HG03064 (cell line): Measurements from ENCODE around the gene MTMR10.

Source experiments
- ATAC-seq: cut with Tn5 transposase; IDR thresholded peaks from one replicate; pipeline ENCODE4 v1.9.1; 2021; ENCODE audit warnings: low read depth; ENCODE audit not compliant: unreplicated experiment

Gene MTMR10

DNA sequence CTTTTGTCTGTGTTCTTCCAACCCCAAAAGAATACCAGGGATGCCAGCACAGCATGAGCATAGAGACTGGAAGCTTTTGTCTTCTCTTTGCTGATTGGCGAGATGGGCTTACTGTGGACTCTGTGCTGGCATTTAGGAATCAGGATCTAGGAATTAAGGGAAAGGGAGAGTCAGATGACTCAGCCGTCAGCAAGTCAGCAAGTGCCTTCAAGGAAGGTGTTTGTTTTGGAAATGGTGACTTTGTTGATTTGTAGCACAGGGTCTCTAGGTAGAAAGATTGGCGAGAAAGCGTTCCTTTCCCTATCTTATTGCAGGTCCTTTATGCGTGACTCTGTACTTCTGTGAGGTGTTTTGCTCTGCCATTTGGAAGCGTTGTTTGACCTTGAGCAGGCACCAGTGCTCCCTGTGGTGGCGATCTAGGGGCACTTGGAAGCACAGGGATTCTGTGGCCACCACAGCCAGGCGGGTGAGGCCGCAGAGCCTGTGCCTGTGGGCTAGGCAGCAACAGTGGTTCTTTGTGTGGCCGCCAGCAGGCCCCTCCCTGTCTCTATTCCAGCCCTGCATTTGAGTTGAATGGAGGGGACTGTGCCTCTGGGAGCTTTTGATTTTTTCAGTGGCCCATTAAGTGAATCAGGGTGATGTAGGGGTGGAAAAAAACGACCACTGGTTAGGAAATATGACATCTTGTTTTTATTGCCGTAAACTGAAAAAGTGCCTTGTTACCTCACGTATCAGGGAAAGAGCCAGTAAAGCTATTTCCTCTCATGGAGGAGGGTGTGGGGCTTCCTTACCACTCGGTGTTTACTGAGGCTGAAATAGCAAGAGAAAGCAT lies 68.7 kb downstream of the MTMR10 start:
- ATAC-seq: no peak

- ATAC-seq: no peak
Observed at GRCh38 chr15:30921781-30922479, 69.5 kb downstream of the MTMR10 start.

DNA sequence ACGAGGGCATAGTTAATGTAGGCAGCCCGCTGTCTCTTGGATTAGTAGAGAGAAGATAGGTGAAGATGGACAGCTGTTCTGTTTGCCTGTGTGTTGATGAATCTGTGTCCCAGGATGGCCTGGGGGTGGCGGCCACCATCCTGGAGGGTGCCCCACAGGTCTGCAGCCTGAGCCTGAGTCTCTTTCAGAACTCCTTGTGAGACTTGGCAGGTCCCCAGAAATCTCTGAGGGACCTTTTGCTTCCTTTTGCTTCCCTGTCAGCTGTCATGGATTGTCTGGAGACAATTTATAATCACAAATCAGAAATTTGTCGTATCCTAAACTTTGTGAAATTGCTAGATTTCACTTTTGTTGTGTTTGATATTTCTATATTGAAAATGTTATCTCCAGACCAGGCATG lies 70.3 kb downstream of the MTMR10 start:
- ATAC-seq: no peak

DNA sequence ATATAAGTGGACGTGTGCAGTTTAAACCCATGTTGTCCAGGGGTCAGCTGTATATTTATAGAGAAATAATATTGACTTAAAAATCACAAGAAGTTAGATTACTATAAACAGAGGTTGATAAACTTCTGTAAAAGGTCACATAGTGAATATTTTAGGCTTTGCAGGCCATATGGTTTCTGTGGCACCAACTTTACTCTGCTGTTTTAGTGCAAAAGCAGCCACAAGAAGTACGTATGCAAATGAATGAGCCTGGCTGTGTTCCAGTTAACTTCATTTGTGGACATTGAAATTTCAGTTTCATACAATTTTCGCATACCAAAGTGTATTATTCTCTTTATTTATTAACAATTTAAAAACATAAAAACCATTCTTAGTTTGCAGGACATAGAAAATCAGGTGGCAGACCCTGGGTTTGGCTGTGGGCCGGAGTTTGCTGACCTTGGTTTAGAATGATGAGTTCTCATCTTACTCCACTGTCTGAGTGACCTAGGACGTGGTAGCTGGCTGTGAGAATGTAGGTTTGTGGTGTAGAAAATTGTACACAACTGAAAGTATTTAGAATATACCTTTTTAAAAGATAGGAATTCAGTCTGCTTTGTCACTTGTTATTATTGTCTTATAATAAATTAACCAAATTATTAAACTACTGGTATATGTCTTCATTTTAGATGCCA lies 71.4 kb downstream of the MTMR10 start:
- no peak for ATAC-seq

GRCh38 chr15:30918366-30918765 lies 73.1 kb downstream of the MTMR10 start:
- ATAC-seq: no peak

DNA sequence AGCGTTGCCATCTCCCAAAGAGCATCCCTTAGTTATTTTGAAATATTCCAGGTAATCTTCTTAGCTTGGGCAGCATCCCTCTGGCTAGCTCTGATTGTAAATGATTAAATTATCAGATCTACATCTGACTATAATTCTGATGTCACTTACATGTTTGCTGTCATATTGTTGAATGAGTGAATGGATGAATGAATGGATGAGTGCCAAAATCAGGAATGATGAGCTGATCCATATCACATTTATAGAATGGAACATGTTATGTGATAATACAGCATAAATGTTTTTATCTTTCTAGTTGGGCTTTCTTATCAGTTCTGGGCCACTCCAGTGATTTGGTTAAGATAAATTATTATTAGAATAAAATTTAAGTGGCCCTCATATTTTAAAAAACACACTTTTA lies 73.8 kb downstream of the MTMR10 start:
- ATAC-seq: no peak

DNA sequence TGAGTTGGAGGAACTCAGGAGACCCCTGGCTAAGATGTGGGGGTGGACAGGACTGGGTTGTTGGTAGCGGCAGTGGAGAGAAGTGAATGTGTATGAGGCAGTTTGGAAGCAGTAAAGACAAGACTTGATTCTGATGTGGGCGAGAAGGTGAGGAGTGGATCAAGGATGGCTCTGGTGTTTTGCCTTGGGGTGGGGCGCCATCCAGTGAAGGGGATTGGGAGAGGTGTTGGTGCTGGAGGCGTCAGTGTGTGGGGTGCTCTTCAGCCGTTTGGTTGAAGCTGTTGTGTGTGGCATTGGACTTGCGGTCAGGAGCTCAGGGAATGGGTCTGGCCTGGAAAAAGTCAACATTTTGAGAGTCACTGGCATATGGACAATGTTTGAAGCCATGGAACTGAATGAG lies 74.4 kb downstream of the MTMR10 start:
- ATAC-seq: no peak

GRCh38 chr15:30913761-30914160 lies 77.7 kb downstream of the MTMR10 start:
- ATAC-seq: no peak

GRCh38 chr15:30906366-30906765 lies 85.1 kb downstream of the MTMR10 start:
- no peak for ATAC-seq

- ATAC-seq: no peak
Observed at GRCh38 chr15:30905821-30906220, 85.6 kb downstream of the MTMR10 start.

DNA sequence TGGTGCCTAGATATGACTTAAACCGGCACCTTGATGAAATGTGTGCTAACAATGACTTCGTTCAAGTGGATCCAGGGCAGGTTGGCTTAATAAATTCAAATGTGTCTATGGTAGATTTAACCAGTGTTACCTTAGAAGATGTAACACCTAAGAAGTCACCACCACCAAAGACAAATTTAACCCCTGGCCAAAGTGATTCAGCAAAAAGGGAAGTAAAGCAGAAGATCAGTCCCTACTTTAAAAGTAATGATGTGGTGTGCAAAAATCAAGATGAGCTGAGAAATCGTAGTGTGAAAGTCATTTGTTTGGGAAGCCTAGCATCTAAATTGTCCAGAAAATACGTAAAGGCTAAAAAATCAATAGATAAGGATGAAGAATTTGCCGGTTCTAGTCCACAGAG lies 86.6 kb downstream of the MTMR10 start:
- ATAC-seq: no peak

- ATAC-seq: peak; percentile 84
Observed at GRCh38 chr15:30903497-30904187, 87.8 kb downstream of the MTMR10 start, which contains the start of gene FAN1. TSS of gene FAN1 (plus strand) at chr15:30903915. CDS start at chr15:30904664, 749 bp downstream.

GRCh38 chr15:30901889-30902288 lies 89.5 kb downstream of the MTMR10 start:
- no peak for ATAC-seq

GRCh38 chr15:30896211-30896606 lies 95.2 kb downstream of the MTMR10 start:
- no peak for ATAC-seq

GRCh38 chr15:30895461-30896210 lies 95.8 kb downstream of the MTMR10 start:
- no peak for ATAC-seq

- ATAC-seq: no peak
Observed at GRCh38 chr15:30889196-30889595, 102.2 kb downstream of the MTMR10 start.
